Psoas muscle (tissue), 8 donors: ENCODE results near the gene ALS2CL. TPM values are rescaled to one million over a fixed set of nuclear protein-coding genes. Genes with fewer than 3 reads are reported as not detected.
"Not testable (repeated sequence)": the region's sequence is repeated elsewhere in the genome, so short reads cannot be mapped to it uniquely, and the experiment has no call there.

Experiments
- ATAC-seq, 4 donors: fragments of 200-7000 bp; cut with Tn5 transposase; one replicate each; pipeline ENCODE4 v1.9.1; 2020; ENCODE audit warnings: moderate library complexity in 3 of 4, mild to moderate bottlenecking in 2 of 4
- DNase-seq, 2 donors: peaks; one replicate each; pipeline ENCODE4 v3.0.0-alpha.2; 2020
- H3K27ac ChIP-seq: fragments of 200-600 bp; one replicate; pipeline ENCODE4 v1.8.0; 2022
- H3K27me3 ChIP-seq, 3 donors: fragments of 200-600 bp in 1 of 3; one replicate each; pipeline versions ENCODE4 v1.6.1 to v1.8.0; 2013 to 2022; ENCODE audit warnings: low read length in 2 of 3, mild to moderate bottlenecking in 2 of 3, moderate library complexity in 1 of 3; ENCODE audit not compliant: insufficient read depth in 3 of 3
- H3K36me3 ChIP-seq, 2 donors: fragments of 200-600 bp in 1 of 2; one replicate each; pipeline versions ENCODE4 v1.6.1 to v1.8.0; 2013 to 2022; ENCODE audit warnings: low read depth in 1 of 2, mild to moderate bottlenecking in 1 of 2, moderate library complexity in 1 of 2; ENCODE audit not compliant: insufficient read depth in 1 of 2
- H3K4me1 ChIP-seq: fragments of 200-600 bp; one replicate; pipeline ENCODE4 v1.8.0; 2022
- H3K4me3 ChIP-seq: fragments of 200-600 bp; one replicate; pipeline ENCODE4 v1.8.0; 2022; ENCODE audit warnings: mild to moderate bottlenecking
- H3K9me3 ChIP-seq: fragments of 200-600 bp; one replicate; pipeline ENCODE4 v1.8.0; 2022
- CTCF ChIP-seq: fragments of 200-600 bp; IDR thresholded peaks from one replicate; pipeline ENCODE4 v1.8.0; 2022; ENCODE audit warnings: antibody characterized with exemption
- WGBS, 3 donors: extraction: QIAGEN DNeasy Blood & Tissue Kit; methylation state at CpG; one replicate each; pipeline versions ENCODE4 v1.1.6 to v1.1.7; 2013; 5-methylcytosine and 5-hydroxymethylcytosine counted together
- intact Hi-C, 2 donors: fragments of 100-400 bp; cut with DNase I; formaldehyde crosslinking; loops; one replicate each; pipeline versions ENCODE4 v1.11.0 to v1.14.2; 2022
- long read RNA-seq, 2 donors: library from polyadenylated mRNA; unstranded; transcript quantifications; one replicate each; pipeline ENCODE4 v2.0.0, GENCODE V29; 2021
- polyA plus RNA-seq, 3 donors: library from polyadenylated mRNA; stranded (reverse); fragments of 200-250 nt; gene quantifications; one replicate each; pipeline ENCODE4 v1.2.3, GENCODE V29; 2013
- total RNA-seq, 4 donors: library from RNA; stranded (reverse); fragmentation: NEBNext Ultra II Directional in 2 of 4; extraction: Animal tissue kit (Norgen Biotek cat#: 25700) in 2 of 4; gene quantifications; one replicate each; pipeline versions ENCODE4 v1.2.1 to v1.2.4, GENCODE V29; 2021 to 2023
- donor health status: healthy with polysubstance abuse.
- donor health status: DM: no; HTN: no; CAD: no; lungs with moderate emphysema.
- donor health status: Bipolar disorder and iron deficiency.
- donor health status: healthy.
- donor health status: DM: yes; HTN: yes; CAD: no.
- donor health status: DM: no; HTN: no; CAD: no.
- donor health status: DM: no; HTN: no; CAD: no.
- donor health status: DM: yes; HTN: yes; CAD: no.

Gene ALS2CL
- total RNA-seq (10 to 100 TPM in 1 of 4 donors, 1 to 10 TPM in 3; 5.0 to 10.1 (median 8.0) TPM), polyA plus RNA-seq (1 to 10 TPM; 5.2 to 6.6 (median 5.5) TPM)
- long read RNA-seq, donor 1, partial matches to known transcripts: 1 of 8 reads
- long read RNA-seq, donor 1, other reads (novel, unspliced or antisense): 7 of 8 reads
- long read RNA-seq, donor 2, full-length matches to known transcripts: 1 of 18 reads
- long read RNA-seq, donor 2, partial matches to known transcripts: 5 of 18 reads
- long read RNA-seq, donor 2, other reads (novel, unspliced or antisense): 12 of 18 reads

GRCh38 chr3:46693038-46693891 lies at the start of gene ALS2CL:
ALS2CL (minus strand) TSS chr3:46693679; CDS start chr3:46689440, 4,239 bp downstream.
- H3K27ac ChIP-seq: peak within 1 kb of the TSS; percentile 98
- no peaks in the 10 kb centered on the region for H3K9me3 ChIP-seq
- TF ChIP-seq CTCF: no peak
- no peaks in the 10 kb centered on the region for H3K27me3 ChIP-seq
- intact Hi-C loops: no loop called here
- DNase-seq: peak; percentile 65 to 79
- peaks cover 0 to 8% of the 10 kb centered on the region in 2 donors for H3K36me3 ChIP-seq
- peak within 1 kb of the TSS; percentile 96 for H3K4me3 ChIP-seq
- peaks cover 65% of the 10 kb centered on the region for H3K4me1 ChIP-seq
- peak; percentile 57 to 75 (median 64) for ATAC-seq
- 0 to 1% (median 0%) methylated on average over 46 to 71 of the region's 71 CpGs for WGBS, 3 donors

GRCh38 chr3:46742992-46743585 lies 49.6 kb upstream of the ALS2CL start:
- no peak for ATAC-seq
- TF ChIP-seq CTCF: no peak
- DNase-seq: no peak
- Histone ChIP-seq H3K27ac (no peak overlapping the region), H3K9me3 (no peaks in the 10 kb centered on the region), H3K4me1 (no peaks in the 10 kb centered on the region), H3K36me3 (no peaks in the 10 kb centered on the region), H3K4me3 (no peak overlapping the region), H3K27me3 (no peaks in the 10 kb centered on the region)
- intact Hi-C loops: no loop called here
- WGBS, 3 donors: 71 to 77% (median 76%) methylated on average over 12 of the region's 12 CpGs

GRCh38 chr3:46739565-46739964 lies 46.1 kb upstream of the ALS2CL start:
- DNase-seq, H3K4me1 ChIP-seq, intact Hi-C loops, H3K27ac ChIP-seq, ATAC-seq, H3K36me3 ChIP-seq, H3K27me3 ChIP-seq, H3K9me3 ChIP-seq, H3K4me3 ChIP-seq: not testable (repeated sequence)
- WGBS, 3 donors: 95 to 98% (median 97%) methylated on average over 3 of the region's 3 CpGs

GRCh38 chr3:46737329-46737731 lies 43.9 kb upstream of the ALS2CL start:
- intact Hi-C loops: no loop called here
- no peak overlapping the region for H3K27ac ChIP-seq
- peak in 1 of 4 donors; percentile 43 for ATAC-seq
- no peak for DNase-seq
- H3K36me3 ChIP-seq: no peaks in the 10 kb centered on the region
- H3K27me3 ChIP-seq: peaks cover 0 to 4% (median 0%) of the 10 kb centered on the region in 3 donors
- no peak for TF ChIP-seq CTCF
- no peak overlapping the region for H3K4me3 ChIP-seq
- H3K9me3 ChIP-seq: no peaks in the 10 kb centered on the region
- 30 to 51% (median 40%) methylated on average over 4 of the region's 4 CpGs for WGBS, 3 donors
- H3K4me1 ChIP-seq: no peaks in the 10 kb centered on the region
